ENCODE results near the gene RLBP1.

- TF ChIP-seq POLR2A (IDR thresholded peaks at IDR 0.05; ENCODE audit: low read depth, low read length) = no peak
- no peak for TF ChIP-seq TAF1 (IDR thresholded peaks at IDR 0.05; ENCODE audit: low read depth, low read length)
- TF ChIP-seq POLR2AphosphoS5 (IDR thresholded peaks at IDR 0.05; ENCODE audit: low read depth, low read length) = no peak
These were observed 4.2 kb upstream of the RLBP1 start for GRCh38 chr15:89225588-89225987.

Data from GM12891 (cell line).